Prostate gland (tissue), 2 donors: Measurements from ENCODE around the gene C20orf144.

Experiments
- POLR2AphosphoS5 ChIP-seq: sonication (generic); formaldehyde crosslinking; IDR thresholded peaks from one replicate; pipeline ENCODE4 v1.6.1; 2017; ENCODE audit warnings: antibody characterized with exemption
- TF ChIP-seq, protein P1 (sequence below), 4 experiments: fragments of 200-600 bp in 2 of 4; fragments of 450-650 bp in 2 of 4; sonication (generic) in 2 of 4; IDR thresholded peaks; 1 replicate in 3 of 4; 2 replicates in 1 of 4; pipeline ENCODE4 v1.5.1; 2016 to 2019; ENCODE audit warnings: antibody characterized with exemption in 4 of 4, mild to moderate bottlenecking in 2 of 4, moderate library complexity in 2 of 4

- no peak for TF ChIP-seq POLR2AphosphoS5
- TF ChIP-seq, protein P1, sequence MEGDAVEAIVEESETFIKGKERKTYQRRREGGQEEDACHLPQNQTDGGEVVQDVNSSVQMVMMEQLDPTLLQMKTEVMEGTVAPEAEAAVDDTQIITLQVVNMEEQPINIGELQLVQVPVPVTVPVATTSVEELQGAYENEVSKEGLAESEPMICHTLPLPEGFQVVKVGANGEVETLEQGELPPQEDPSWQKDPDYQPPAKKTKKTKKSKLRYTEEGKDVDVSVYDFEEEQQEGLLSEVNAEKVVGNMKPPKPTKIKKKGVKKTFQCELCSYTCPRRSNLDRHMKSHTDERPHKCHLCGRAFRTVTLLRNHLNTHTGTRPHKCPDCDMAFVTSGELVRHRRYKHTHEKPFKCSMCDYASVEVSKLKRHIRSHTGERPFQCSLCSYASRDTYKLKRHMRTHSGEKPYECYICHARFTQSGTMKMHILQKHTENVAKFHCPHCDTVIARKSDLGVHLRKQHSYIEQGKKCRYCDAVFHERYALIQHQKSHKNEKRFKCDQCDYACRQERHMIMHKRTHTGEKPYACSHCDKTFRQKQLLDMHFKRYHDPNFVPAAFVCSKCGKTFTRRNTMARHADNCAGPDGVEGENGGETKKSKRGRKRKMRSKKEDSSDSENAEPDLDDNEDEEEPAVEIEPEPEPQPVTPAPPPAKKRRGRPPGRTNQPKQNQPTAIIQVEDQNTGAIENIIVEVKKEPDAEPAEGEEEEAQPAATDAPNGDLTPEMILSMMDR (IDR thresholded peaks at IDR 0.05) = peak in 1 of 4 experiments; percentile 6
These were observed 2.6 kb downstream of the C20orf144 start for GRCh38 chr20:33664762-33665144.
